ENCODE measurements around the gene THOC2.
"Not testable (repeated sequence)": the region's sequence is repeated elsewhere in the genome, so short reads cannot be mapped to it uniquely, and the experiment has no call there.

DNA sequence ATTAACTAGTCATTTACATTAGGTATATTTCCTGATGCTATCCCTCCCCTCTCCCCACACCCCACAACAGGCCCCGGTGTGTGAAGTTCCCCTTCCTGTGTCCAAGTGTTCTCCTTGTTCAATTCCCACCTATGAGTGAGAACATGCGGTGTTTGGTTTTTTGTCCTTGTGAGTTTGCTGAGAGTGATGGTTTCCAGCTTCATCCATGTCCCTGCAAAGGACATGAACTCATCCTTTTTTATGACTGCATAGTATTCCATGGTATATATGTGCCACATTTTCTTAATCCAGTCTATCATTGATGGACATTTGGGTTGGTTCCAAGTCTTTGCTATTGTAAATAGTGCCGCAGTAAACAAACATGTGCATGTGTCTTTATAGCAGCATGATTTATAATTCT is 69.1 kb downstream of the THOC2 start:
- not testable (repeated sequence) for TF ChIP-seq EZH2 (IDR thresholded peaks at IDR 0.05; ENCODE audit: insufficient read depth, poor library complexity, severe bottlenecking); EZH2phosphoT487 (IDR thresholded peaks at IDR 0.05; ENCODE audit: insufficient read depth, low read depth)
